Germinal center (tissue), 1 donor: Measurements from ENCODE around the gene TBC1D1.
A peak's percentile ranks its signal among the peaks of the same experiment; 100 is the strongest.

Experiments
- DNase-seq: peaks from one replicate; pipeline ENCODE4 v3.0.0; 2012; ENCODE audit warnings: mixed read lengths, low spot score

The TBC1D1 gene

GRCh38 chr4:38152721-38153386, 262.0 kb downstream of the TBC1D1 start:
- DNase-seq, result no peak

DNA sequence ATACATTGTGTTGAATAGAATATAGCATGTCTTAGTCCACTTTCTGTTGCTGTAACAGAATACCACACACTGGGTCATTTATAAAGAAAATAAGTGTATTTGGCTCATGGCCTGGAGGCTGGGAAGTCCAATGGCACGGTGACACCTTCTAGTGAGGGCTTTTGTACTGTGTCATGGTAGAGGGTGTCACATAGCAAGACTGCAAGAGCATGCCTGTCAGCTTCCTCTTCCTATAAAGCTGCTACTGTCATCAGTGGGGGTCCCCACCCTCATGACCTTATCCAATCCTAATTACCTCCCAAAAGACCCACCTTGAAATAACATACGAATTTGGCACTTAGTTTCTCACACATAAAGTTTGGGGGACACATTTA, 262.5 kb downstream of the TBC1D1 start:
- no peak for DNase-seq

DNA sequence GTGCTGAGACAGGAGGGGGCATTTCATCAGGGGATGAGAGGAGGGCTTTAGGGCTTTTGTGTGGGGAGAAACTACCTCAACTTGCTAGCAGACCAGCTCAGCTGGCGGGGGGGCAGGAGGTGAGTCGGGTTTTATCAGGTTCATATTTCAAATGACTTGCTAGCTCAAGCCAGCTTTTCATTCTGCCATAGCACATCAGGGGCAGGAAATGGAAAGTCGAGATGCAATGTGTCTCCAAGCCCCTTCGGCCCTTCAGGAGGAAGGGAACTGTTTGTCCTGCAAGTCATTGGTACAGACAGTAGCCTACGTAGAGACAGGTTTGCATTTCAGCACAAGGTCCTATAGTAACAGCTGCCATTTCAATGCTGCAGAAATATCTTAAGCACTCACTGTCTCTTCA, 263.4 kb downstream of the TBC1D1 start:
- no peak for DNase-seq

GRCh38 chr4:38154681-38155588, 264.1 kb downstream of the TBC1D1 start:
- DNase-seq, result peak; percentile 31

- DNase-seq, result no peak
Observed at GRCh38 chr4:38155589-38156294, 264.9 kb downstream of the TBC1D1 start.

- DNase-seq, result no peak
Observed at GRCh38 chr4:38157592-38157991, 266.7 kb downstream of the TBC1D1 start.

DNA sequence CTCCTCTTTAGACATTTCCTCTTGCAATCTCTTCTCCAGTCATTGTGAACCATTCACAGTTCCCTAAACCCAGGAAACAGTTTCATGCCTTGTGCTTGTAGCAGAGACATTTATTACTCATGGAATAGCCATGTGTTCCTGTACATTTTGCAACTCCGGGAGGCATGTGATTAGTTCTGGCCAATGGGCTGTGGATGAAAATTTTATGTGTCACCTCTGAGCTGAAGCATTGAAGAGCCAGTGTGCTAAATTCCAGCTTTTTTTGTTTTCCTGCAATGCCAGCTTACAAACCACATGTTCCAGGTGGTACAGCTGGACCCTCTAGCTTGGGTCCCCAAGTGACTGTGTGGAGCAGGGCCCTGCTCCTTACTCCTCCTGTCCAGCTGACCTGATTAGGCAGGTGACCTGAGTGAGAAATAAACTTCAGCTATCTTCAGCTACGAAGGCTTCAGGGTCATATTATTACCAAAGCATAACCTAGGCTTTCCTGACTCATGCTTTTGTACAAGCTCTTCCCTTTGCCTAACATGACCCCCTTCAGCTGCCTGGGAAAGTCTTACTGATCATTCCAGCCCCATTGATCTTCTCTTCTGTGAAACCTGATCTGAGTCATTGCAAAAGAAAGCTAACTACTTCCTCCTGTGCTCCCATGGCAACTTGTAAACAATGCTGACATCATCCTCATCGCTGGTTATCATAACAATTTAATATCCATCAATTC, 269.8 kb downstream of the TBC1D1 start:
- DNase-seq, result peak; percentile 17

GRCh38 chr4:38161208-38162113, 270.6 kb downstream of the TBC1D1 start:
- DNase-seq, result no peak

DNA sequence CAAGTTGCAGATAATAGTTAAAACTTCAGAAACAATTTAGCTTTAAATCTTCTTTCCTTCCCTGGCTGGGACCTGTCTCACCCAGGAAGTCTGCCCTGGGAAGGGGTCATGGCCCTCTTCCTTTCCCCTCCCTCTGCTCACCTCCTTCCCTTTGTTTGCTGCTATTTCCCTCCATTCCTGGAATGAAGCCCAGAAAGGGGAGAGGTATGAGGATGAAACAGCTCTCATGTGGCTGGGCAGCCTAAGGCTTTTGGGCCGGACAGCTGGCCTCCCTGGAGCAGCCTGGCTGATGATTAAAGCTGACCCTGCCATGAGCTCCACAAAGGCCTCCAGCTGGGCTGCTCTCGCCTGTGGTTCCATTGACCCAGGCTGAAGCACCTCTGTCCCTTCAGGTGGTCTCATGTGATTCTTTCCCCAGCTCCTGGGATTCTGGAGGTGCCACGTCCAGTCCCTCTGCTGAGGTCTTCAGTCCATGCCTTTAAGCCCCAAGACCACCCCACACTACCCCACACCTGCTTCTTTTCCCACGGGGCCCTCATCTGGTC, 271.4 kb downstream of the TBC1D1 start:
- DNase-seq, result no peak

DNA sequence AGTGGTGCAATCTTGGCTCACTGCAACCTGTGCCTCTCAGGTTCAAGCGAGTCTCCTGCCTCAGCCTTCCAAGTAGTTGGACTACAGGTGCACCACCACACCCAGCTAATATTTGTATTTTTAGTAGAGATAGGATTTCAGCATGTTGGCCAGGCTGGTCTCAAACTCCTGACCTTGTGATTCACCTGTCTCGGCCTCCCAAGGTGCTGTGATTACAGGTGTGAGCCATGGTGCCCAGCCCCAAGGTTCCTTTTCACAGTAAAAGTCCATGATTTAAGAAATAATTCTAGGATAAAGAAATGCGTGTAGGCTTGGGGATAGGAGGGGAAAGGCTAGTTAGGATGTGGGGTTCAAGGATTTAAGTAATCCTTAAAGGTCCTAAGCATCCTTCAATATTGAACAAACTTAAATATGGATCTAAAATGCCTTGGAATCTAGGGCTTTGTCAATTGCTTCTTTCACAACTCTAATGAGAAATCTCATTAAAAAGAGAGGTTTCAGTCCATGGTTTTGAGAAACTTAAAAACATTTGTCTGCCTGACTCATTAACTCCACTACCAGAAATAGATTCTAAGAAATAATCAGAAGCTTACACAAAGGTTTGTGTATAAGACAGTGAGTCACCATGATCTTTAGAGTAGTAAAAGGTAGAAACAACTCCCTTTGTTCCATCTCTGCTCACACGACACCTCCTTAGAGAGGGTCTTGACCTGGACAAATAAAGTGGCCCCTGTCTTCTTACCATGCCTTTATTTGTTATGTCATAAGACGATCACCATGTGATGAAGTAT, 272.5 kb downstream of the TBC1D1 start:
- no peak for DNase-seq

DNA sequence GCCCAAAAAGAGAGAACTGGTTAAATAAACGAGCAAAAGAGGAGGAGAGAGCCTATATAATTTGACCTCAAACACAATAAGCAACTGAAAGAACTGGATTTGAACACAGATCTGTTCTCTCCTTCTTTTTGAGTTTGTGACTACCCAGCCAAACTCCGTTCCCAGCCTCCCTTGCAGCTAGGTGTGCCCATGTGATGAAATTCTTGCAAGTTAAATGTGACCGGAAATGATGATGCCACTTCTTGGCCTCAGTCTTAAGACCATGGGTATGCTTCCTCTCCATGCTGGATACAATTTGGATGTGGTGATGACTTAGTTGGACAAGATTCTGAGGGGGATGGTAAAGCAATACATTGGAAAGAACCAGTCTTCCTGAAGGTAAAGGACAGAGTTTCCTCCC, 273.5 kb downstream of the TBC1D1 start:
- no peak for DNase-seq

- DNase-seq, result no peak
Observed at GRCh38 chr4:38166082-38166481, 275.2 kb downstream of the TBC1D1 start.

DNA sequence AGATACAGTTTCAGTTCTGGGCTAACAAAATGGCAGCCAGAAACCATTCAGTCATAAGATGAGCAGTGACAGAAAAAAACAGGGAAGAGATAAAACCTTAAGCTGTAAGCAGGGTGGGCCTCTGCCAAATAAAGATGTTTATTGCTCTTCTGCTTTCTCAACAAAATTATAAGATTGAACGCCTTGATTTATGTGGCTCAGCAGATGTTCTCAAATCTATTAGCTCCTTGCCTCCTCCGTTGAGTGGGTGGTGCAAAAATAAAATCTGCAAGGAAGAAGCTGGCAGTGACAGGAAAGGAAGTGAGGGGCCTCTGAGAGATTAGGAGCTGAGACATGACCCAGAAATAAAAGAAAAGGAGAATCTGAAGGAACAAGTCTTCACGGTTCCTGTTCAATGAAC, 275.9 kb downstream of the TBC1D1 start:
- no peak for DNase-seq

DNA sequence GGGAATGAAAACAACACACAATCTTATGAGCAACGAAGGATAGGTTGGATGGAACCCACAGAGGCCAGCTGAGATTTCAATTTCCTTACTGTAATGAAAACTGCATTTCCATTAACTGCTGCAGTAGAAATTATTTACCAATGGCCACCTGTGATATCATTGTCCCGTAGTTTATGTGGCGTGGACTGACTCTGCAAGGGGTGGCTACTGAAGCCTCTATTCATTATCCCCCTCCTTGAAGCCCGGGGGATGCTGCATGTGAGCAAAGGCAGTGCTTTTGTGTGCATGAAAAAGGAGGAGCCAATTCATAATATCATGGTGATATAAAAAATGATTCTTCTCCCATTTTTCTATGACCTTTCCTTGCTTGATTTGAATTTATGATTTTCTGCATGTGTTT, 277.1 kb downstream of the TBC1D1 start:
- DNase-seq, result no peak

GRCh38 chr4:38169524-38169923, 278.6 kb downstream of the TBC1D1 start:
- no peak for DNase-seq

DNA sequence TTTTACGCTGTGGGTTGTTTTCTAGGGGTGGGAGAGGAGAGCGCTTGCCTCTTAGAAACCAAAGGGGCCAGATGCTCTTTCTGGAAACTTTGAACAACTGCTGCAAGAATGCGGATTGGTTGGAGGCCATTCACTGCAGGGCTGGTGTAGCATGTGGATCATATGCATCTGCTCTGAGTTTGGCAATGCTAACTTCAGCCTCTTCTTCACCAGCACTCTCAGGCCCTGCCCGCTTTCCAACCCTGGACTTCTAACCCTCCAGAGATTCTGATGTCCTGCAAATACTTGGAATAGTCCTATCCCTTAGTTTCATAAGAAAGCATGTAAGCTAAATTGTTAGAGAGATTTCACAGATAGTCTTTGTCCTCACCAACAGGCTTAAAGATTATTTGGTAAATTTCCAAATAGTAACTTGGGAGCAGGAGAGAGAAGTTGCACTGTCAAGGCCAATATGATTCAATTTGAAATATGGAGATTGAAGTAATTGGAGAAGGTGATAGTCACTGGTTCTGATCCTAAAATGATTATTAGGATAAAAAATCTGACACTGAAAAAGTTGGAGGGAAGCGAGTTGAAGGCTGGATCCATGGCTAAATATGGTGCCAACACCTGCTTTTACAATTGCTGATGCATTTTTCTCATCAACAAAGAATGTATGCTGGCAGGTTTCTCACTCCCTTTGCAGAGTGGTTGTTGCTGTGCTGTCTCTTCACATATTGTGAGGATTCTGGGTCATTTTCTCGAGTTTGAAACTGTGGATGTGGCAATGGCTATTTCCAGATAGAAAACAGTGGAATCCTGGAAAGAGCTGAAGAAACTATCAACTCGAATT, 279.7 kb downstream of the TBC1D1 start:
- no peak for DNase-seq

DNA sequence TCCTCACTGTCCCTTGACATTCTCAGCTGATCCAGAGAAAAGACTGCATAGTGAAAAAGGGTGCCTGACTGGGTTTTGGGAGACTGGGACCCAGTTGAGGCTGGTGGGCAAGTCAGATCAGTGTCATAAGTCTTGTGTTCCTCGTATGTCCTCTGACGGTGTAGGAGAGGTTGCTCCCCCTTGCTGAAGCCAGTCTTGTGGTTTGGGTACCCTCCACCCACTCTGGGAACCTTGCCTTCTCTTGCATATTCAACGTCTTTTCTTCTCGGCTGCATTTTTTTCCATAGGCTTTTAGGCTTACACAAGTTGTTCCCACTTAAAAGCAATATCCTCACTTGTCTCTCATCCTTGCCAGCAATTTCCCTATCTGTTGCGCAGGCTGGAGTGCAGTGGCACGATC, 281.2 kb downstream of the TBC1D1 start:
- no peak for DNase-seq

- DNase-seq, result no peak
Observed at GRCh38 chr4:38173935-38174518, 283.1 kb downstream of the TBC1D1 start.

DNA sequence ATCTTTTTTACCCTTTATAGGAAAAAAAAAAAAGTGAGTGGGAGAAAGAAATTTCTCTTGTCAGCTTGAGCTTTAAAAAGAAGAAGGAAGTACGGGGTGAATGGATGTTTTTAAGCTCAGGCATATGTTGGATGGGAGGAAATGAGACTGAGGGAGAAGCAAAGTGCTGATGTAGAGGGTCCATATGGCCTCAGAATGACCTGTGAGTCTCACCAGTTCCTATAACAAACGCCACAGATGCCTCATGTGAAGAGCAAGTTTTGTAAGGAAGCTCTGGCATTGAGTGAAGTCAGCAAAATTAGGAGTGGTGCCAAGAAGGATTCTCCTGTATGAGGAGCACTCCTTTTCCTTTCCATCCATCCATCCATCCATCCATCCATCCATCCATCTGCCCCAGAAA, 283.9 kb downstream of the TBC1D1 start:
- no peak for DNase-seq
